GM23338 (cell line): Measurements from ENCODE around the gene SNX15. TPM values are rescaled to one million over a fixed set of nuclear protein-coding genes. Genes with fewer than 3 reads are reported as not detected.

Experiments
- ATAC-seq: fragments of 200-7000 bp; cut with Tn5 transposase; 3 replicates; pipeline ENCODE4 v1.9.1; 2020
- DNase-seq: peaks from one replicate; pipeline ENCODE4 v3.0.0-alpha.2; 2015; ENCODE audit warnings: low spot score
- H2AFZ ChIP-seq: fragments of 200-600 bp; sonication (generic); 2 replicates; pipeline ENCODE4 v1.8.0; 2016; ENCODE audit warnings: antibody characterized with exemption, mild to moderate bottlenecking, moderate library complexity
- H3F3A ChIP-seq: fragments of 200-600 bp; sonication (generic); replicated peaks from 2 replicates; pipeline ENCODE4 v1.8.0; 2017; ENCODE audit warnings: antibody characterized with exemption, mixed run types, low read depth
- H3K27ac ChIP-seq: fragments of 200-600 bp; sonication (generic); 2 replicates; pipeline ENCODE4 v1.6.1; 2016; ENCODE audit warnings: low read depth
- H3K27me3 ChIP-seq: fragments of 200-600 bp; sonication (generic); 2 replicates; pipeline ENCODE4 v1.8.0; 2016; ENCODE audit warnings: mild to moderate bottlenecking, mixed run types, moderate library complexity; ENCODE audit not compliant: insufficient read depth
- H3K36me3 ChIP-seq: fragments of 200-600 bp; sonication (generic); 2 replicates; pipeline ENCODE4 v1.8.0; 2016; ENCODE audit warnings: mild to moderate bottlenecking; ENCODE audit not compliant: insufficient read depth
- H3K4me1 ChIP-seq: fragments of 200-600 bp; sonication (generic); 2 replicates; pipeline ENCODE4 v1.8.0; 2016; ENCODE audit warnings: mild to moderate bottlenecking, moderate library complexity; ENCODE audit not compliant: insufficient read depth
- H3K4me2 ChIP-seq: fragments of 200-600 bp; sonication (generic); 2 replicates; pipeline ENCODE4 v1.7.1; 2017; ENCODE audit warnings: mixed run types
- H3K4me3 ChIP-seq: fragments of 200-600 bp; sonication (generic); 2 replicates; pipeline ENCODE4 v1.6.1; 2016; ENCODE audit warnings: mixed run types
- H3K79me2 ChIP-seq: fragments of 200-600 bp; sonication (generic); replicated peaks from 2 replicates; pipeline ENCODE4 v1.8.0; 2017; ENCODE audit warnings: mild to moderate bottlenecking; ENCODE audit not compliant: insufficient read depth
- H3K9me2 ChIP-seq: fragments of 200-600 bp; sonication (generic); 2 replicates; pipeline ENCODE4 v1.8.0; 2017; ENCODE audit not compliant: insufficient read depth
- H4K20me1 ChIP-seq: fragments of 200-600 bp; sonication (generic); replicated peaks from 2 replicates; pipeline ENCODE4 v1.8.0; 2017; ENCODE audit warnings: mild to moderate bottlenecking; ENCODE audit not compliant: insufficient read depth
- H3K27ac Mint-ChIP-seq: 2 replicates; pipeline ENCODE4 v1.8.0; 2020; ENCODE audit warnings: inconsistent platforms, mild to moderate bottlenecking, moderate library complexity, mixed read lengths
- H3K27me3 Mint-ChIP-seq: 3 replicates; pipeline ENCODE4 v1.8.0; 2022; ENCODE audit warnings: low read depth, mild to moderate bottlenecking, moderate library complexity, mixed read lengths, inconsistent platforms; ENCODE audit not compliant: insufficient read depth, poor library complexity
- H3K36me3 Mint-ChIP-seq: 3 replicates; pipeline ENCODE4 v1.8.0; 2021; ENCODE audit warnings: low read depth, mild to moderate bottlenecking, inconsistent platforms, moderate library complexity, mixed read lengths
- H3K4me1 Mint-ChIP-seq: 3 replicates; pipeline ENCODE4 v1.8.0; 2020; ENCODE audit warnings: mild to moderate bottlenecking, inconsistent platforms, mixed read lengths
- H3K4me3 Mint-ChIP-seq: 3 replicates; pipeline ENCODE4 v1.8.0; 2021; ENCODE audit warnings: moderate library complexity, mild to moderate bottlenecking, inconsistent platforms, mixed read lengths
- H3K9me3 Mint-ChIP-seq: 3 replicates; pipeline ENCODE4 v1.8.0; 2020; ENCODE audit warnings: moderate library complexity, mild to moderate bottlenecking, inconsistent platforms, mixed read lengths
- CREB1 ChIP-seq: fragments of 250-450 bp; sonication (Bioruptor Pico); IDR thresholded peaks from 2 replicates; pipeline ENCODE4 v1.5.0; 2020; ENCODE audit warnings: low read depth, mild to moderate bottlenecking, moderate library complexity
- EZH2phosphoT487 ChIP-seq: fragments of 200-600 bp; sonication (generic); IDR thresholded peaks from one replicate; pipeline ENCODE4 v1.8.1; 2018; ENCODE audit warnings: antibody characterized with exemption; ENCODE audit not compliant: unreplicated experiment
- JUNB ChIP-seq: IDR thresholded peaks from one replicate; pipeline ENCODE4 v1.6.1; 2016; ENCODE audit warnings: antibody characterized with exemption; ENCODE audit not compliant: unreplicated experiment
- NANOG ChIP-seq: IDR thresholded peaks from 2 replicates; pipeline ENCODE4 v1.6.1; 2016; ENCODE audit warnings: antibody characterized with exemption, borderline replicate concordance
- POLR2AphosphoS5 ChIP-seq: IDR thresholded peaks from 2 replicates; pipeline ENCODE4 v1.6.1; 2016; ENCODE audit warnings: antibody characterized with exemption, low read depth
- STAT1 ChIP-seq: IDR thresholded peaks from one replicate; pipeline ENCODE4 v1.6.1; 2016; ENCODE audit warnings: antibody characterized with exemption; ENCODE audit not compliant: unreplicated experiment
- ZNF114 ChIP-seq: fragments of 250-450 bp; sonication (Bioruptor Pico); IDR thresholded peaks from 2 replicates; pipeline ENCODE4 v1.5.0; 2020; ENCODE audit warnings: mild to moderate bottlenecking, moderate library complexity
- ZNF331 ChIP-seq: fragments of 250-450 bp; sonication (Bioruptor Pico); IDR thresholded peaks from 2 replicates; pipeline ENCODE4 v1.5.0; 2020; ENCODE audit warnings: low read depth, mild to moderate bottlenecking, moderate library complexity
- polyA plus RNA-seq: library from polyadenylated mRNA; unstranded; fragments of >200 nt; fragmentation: Nextera tagmentation; extraction: Ambion mirVana; gene quantifications from 2 replicates; pipeline ENCODE4 v1.2.1, GENCODE V29; 2016
- total RNA-seq: library from RNA; depleted of rRNA; stranded (reverse); fragments of >200 nt; shearing (Covaris generic); gene quantifications from 2 replicates; pipeline ENCODE4 v1.2.3, GENCODE V29; 2014
- TF ChIP-seq, protein P1 (sequence below): IDR thresholded peaks from 2 replicates; pipeline ENCODE4 v1.6.1; 2016; ENCODE audit warnings: antibody characterized with exemption
- TF ChIP-seq, protein P2 (sequence below): fragments of 250-450 bp; sonication (Bioruptor Pico); IDR thresholded peaks from 2 replicates; pipeline ENCODE4 v1.5.0; 2020; ENCODE audit warnings: mild to moderate bottlenecking, moderate library complexity
- TF ChIP-seq, protein P3 (sequence below): IDR thresholded peaks from one replicate; pipeline ENCODE4 v1.6.1; 2018; ENCODE audit warnings: antibody characterized with exemption; ENCODE audit not compliant: unreplicated experiment
- TF ChIP-seq, protein P4 (sequence below), 2 experiments: fragments of 200-600 bp in 1 of 2; sonication (generic) in 1 of 2; conservative IDR thresholded peaks; 2 replicates each; pipeline versions ENCODE4 v1.5.1 to v1.6.1; 2016 to 2017; ENCODE audit warnings: antibody characterized with exemption in 2 of 2, low read depth in 2 of 2, mild to moderate bottlenecking in 2 of 2, moderate library complexity in 1 of 2

The SNX15 gene
- total and polyA plus RNA-seq, 2 experiments from 2014 or later: 13.0 to 21.4 TPM

DNA sequence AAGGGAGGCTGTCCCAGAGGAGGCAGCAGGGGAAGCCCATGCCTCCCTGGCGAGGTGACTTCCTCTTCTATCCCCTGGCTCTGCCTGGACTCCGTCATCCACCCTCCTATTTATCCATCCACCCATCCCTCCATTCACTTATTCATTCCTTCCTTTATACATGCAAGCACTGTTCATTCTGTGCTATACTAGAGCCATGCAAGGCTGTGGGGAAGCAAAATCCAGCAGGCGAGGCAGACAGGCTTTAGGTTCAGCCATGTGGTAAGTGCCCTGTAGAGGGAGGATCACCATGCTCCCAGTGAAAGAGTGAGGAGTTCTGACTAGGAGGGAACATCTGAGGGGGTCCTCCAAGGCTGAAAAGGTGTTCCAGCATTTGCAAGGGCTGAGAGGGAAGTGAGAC is 32.3 kb downstream of the SNX15 start:
- Mint-ChIP-seq H3K27ac (no peak overlapping the region), H3K9me3 (no peaks in the 10 kb centered on the region), H3K36me3 (no peaks in the 10 kb centered on the region), H3K4me3 (no peak overlapping the region), H3K4me1 (peaks cover 4% of the 10 kb centered on the region), H3K27me3 (peaks cover 9% of the 10 kb centered on the region)
- TF ChIP-seq ZNF114 (CRISPR knock-in tag): no peak
- TF ChIP-seq POLR2AphosphoS5: no peak
- TF ChIP-seq ZNF331 (CRISPR knock-in tag): no peak
- no peak for TF ChIP-seq EZH2phosphoT487
- TF ChIP-seq, protein P1, sequence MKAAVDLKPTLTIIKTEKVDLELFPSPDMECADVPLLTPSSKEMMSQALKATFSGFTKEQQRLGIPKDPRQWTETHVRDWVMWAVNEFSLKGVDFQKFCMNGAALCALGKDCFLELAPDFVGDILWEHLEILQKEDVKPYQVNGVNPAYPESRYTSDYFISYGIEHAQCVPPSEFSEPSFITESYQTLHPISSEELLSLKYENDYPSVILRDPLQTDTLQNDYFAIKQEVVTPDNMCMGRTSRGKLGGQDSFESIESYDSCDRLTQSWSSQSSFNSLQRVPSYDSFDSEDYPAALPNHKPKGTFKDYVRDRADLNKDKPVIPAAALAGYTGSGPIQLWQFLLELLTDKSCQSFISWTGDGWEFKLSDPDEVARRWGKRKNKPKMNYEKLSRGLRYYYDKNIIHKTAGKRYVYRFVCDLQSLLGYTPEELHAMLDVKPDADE: no peak
- no peak for TF ChIP-seq STAT1
- TF ChIP-seq, protein P2, sequence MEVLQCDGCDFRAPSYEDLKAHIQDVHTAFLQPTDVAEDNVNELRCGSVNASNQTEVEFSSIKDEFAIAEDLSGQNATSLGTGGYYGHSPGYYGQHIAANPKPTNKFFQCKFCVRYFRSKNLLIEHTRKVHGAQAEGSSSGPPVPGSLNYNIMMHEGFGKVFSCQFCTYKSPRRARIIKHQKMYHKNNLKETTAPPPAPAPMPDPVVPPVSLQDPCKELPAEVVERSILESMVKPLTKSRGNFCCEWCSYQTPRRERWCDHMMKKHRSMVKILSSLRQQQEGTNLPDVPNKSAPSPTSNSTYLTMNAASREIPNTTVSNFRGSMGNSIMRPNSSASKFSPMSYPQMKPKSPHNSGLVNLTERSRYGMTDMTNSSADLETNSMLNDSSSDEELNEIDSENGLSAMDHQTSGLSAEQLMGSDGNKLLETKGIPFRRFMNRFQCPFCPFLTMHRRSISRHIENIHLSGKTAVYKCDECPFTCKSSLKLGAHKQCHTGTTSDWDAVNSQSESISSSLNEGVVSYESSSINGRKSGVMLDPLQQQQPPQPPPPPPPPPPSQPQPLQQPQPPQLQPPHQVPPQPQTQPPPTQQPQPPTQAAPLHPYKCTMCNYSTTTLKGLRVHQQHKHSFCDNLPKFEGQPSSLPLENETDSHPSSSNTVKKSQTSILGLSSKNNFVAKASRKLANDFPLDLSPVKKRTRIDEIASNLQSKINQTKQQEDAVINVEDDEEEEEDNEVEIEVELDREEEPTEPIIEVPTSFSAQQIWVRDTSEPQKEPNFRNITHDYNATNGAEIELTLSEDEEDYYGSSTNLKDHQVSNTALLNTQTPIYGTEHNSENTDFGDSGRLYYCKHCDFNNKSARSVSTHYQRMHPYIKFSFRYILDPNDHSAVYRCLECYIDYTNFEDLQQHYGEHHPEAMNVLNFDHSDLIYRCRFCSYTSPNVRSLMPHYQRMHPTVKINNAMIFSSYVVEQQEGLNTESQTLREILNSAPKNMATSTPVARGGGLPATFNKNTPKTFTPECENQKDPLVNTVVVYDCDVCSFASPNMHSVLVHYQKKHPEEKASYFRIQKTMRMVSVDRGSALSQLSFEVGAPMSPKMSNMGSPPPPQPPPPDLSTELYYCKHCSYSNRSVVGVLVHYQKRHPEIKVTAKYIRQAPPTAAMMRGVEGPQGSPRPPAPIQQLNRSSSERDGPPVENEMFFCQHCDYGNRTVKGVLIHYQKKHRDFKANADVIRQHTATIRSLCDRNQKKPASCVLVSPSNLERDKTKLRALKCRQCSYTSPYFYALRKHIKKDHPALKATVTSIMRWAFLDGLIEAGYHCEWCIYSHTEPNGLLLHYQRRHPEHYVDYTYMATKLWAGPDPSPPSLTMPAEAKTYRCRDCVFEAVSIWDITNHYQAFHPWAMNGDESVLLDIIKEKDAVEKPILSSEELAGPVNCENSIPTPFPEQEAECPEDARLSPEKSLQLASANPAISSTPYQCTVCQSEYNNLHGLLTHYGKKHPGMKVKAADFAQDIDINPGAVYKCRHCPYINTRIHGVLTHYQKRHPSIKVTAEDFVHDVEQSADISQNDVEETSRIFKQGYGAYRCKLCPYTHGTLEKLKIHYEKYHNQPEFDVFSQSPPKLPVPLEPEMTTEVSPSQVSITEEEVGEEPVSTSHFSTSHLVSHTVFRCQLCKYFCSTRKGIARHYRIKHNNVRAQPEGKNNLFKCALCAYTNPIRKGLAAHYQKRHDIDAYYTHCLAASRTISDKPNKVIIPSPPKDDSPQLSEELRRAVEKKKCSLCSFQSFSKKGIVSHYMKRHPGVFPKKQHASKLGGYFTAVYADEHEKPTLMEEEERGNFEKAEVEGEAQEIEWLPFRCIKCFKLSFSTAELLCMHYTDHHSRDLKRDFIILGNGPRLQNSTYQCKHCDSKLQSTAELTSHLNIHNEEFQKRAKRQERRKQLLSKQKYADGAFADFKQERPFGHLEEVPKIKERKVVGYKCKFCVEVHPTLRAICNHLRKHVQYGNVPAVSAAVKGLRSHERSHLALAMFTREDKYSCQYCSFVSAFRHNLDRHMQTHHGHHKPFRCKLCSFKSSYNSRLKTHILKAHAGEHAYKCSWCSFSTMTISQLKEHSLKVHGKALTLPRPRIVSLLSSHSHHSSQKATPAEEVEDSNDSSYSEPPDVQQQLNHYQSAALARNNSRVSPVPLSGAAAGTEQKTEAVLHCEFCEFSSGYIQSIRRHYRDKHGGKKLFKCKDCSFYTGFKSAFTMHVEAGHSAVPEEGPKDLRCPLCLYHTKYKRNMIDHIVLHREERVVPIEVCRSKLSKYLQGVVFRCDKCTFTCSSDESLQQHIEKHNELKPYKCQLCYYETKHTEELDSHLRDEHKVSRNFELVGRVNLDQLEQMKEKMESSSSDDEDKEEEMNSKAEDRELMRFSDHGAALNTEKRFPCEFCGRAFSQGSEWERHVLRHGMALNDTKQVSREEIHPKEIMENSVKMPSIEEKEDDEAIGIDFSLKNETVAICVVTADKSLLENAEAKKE: no peak
- no peak for TF ChIP-seq JUNB
- TF ChIP-seq, protein P3, sequence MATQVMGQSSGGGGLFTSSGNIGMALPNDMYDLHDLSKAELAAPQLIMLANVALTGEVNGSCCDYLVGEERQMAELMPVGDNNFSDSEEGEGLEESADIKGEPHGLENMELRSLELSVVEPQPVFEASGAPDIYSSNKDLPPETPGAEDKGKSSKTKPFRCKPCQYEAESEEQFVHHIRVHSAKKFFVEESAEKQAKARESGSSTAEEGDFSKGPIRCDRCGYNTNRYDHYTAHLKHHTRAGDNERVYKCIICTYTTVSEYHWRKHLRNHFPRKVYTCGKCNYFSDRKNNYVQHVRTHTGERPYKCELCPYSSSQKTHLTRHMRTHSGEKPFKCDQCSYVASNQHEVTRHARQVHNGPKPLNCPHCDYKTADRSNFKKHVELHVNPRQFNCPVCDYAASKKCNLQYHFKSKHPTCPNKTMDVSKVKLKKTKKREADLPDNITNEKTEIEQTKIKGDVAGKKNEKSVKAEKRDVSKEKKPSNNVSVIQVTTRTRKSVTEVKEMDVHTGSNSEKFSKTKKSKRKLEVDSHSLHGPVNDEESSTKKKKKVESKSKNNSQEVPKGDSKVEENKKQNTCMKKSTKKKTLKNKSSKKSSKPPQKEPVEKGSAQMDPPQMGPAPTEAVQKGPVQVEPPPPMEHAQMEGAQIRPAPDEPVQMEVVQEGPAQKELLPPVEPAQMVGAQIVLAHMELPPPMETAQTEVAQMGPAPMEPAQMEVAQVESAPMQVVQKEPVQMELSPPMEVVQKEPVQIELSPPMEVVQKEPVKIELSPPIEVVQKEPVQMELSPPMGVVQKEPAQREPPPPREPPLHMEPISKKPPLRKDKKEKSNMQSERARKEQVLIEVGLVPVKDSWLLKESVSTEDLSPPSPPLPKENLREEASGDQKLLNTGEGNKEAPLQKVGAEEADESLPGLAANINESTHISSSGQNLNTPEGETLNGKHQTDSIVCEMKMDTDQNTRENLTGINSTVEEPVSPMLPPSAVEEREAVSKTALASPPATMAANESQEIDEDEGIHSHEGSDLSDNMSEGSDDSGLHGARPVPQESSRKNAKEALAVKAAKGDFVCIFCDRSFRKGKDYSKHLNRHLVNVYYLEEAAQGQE: no peak
- TF ChIP-seq NANOG: no peak
- TF ChIP-seq, protein P4, sequence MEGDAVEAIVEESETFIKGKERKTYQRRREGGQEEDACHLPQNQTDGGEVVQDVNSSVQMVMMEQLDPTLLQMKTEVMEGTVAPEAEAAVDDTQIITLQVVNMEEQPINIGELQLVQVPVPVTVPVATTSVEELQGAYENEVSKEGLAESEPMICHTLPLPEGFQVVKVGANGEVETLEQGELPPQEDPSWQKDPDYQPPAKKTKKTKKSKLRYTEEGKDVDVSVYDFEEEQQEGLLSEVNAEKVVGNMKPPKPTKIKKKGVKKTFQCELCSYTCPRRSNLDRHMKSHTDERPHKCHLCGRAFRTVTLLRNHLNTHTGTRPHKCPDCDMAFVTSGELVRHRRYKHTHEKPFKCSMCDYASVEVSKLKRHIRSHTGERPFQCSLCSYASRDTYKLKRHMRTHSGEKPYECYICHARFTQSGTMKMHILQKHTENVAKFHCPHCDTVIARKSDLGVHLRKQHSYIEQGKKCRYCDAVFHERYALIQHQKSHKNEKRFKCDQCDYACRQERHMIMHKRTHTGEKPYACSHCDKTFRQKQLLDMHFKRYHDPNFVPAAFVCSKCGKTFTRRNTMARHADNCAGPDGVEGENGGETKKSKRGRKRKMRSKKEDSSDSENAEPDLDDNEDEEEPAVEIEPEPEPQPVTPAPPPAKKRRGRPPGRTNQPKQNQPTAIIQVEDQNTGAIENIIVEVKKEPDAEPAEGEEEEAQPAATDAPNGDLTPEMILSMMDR (conservative IDR thresholded peaks at IDR 0.05; ENCODE audit: low read depth in 2 of 2): no peak
- TF ChIP-seq CREB1 (CRISPR knock-in tag): no peak
- ATAC-seq: no peak
- Histone ChIP-seq H3K27me3 (no peaks in the 10 kb centered on the region), H3F3A (no peaks in the 10 kb centered on the region), H3K36me3 (no peaks in the 10 kb centered on the region), H3K79me2 (no peaks in the 10 kb centered on the region), H2AFZ (no peak overlapping the region), H3K4me3 (no peak overlapping the region), H3K27ac (no peak overlapping the region), H4K20me1 (no peaks in the 10 kb centered on the region), H3K4me2 (no peak overlapping the region), H3K9me2 (no peaks in the 10 kb centered on the region), H3K4me1 (no peaks in the 10 kb centered on the region)
- DNase-seq: no peak
